ENCODE measurements around the gene RPS28.
"Not testable (repeated sequence)": the region's sequence is repeated elsewhere in the genome, so short reads cannot be mapped to it uniquely, and the experiment has no call there.

The RPS28 gene

DNA sequence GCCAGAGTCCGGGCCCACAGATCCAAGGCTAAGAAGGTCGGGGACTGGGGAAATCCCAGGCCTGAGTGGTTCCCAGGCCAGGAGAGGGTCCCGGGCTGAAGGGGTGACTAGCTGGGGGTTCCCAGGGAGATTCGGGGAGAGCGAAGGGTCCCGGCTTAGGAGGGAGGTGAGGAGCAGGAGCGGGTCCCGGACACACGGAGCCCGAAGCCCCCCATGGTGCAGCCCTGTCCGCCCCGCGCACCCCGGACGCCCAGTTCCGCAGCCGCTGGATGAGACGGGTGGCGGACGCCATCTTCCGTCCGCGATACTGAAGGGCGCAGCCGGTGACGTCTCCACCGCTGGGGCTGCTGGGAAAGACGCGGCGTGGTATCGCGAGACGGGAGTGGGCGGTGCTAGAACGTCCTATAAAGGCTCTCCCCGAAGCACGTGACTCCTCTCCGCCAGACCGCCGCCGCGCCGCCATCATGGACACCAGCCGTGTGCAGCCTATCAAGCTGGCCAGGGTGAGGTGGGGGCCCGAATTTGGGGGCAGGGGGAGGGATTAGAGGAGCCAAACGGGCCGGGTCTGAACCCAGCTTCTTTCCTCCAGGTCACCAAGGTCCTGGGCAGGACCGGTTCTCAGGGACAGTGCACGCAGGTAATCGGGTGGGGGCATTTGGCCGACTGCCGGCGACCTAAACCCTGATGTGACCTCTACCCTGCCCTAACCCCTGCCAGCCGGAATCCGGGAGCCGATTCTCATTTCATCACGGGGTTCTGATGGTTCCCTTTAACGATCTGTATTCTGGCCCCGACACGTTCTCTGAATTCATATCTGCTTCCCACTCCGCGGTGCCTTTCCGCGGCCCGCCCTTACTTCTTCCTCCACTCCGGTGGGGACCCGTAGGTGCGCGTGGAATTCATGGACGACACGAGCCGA lies at the start of gene RPS28, which contains the start of gene NDUFA7:
Gene RPS28, plus strand, starts transcription at position 430 of the 919 bp plus-strand sequence. Its CDS starts 35 bp downstream, at position 465.
Gene NDUFA7, minus strand, starts transcription at position 309 of the 919 bp plus-strand sequence. Its CDS starts 17 bp downstream, at position 292.
- Histone ChIP-seq H3K27ac (peak within 1 kb of the TSS; percentile 88 to 98 (median 94)), H3K4me3 (peak within 1 kb of the TSS; percentile 79 to 98 (median 87))

DNA sequence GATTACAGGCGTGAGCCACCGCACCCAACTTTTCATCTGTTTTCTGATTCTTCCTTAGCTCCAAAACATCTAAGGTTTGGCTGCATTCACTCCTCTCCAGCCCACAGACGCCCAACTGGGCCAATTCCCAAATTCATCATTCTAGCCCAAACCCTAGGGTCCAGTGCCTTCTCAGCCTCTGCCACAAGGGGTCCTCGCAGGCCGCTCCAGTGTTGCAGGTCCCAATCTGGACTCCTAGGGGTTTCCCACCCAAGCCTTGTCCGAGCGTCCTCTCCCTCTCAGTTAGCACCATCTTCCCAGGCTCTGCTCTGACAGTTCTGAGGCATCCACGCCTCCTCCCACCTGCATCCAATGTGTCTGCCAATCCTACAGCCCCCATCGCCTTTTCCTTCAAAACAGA lies 44.8 kb upstream of the RPS28 start:
- not testable (repeated sequence) for H3K27ac ChIP-seq, H3K4me3 ChIP-seq

GRCh38 chr19:8291337-8291736 lies 30.0 kb upstream of the RPS28 start:
- not testable (repeated sequence) for H3K4me3 ChIP-seq, H3K27ac ChIP-seq

DNA sequence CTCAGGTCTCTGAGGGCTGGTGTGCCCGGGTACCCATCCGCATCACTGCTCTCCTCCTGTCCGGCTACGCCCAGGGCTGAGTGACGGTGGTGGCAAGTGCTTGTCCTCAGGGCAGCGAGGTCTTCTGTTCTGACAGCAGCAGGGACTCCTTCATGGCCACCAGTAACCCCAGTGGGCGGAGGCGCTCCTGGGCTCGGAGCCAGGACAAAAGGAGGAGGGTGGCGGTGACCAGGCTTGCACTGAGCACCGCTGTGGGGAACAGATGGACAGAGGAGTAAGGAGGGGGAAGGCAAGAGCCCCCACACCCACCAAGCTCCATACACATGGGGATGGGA lies 19.0 kb upstream of the RPS28 start:
- Histone ChIP-seq H3K27ac (no peak overlapping the region), H3K4me3 (no peak overlapping the region)

DNA sequence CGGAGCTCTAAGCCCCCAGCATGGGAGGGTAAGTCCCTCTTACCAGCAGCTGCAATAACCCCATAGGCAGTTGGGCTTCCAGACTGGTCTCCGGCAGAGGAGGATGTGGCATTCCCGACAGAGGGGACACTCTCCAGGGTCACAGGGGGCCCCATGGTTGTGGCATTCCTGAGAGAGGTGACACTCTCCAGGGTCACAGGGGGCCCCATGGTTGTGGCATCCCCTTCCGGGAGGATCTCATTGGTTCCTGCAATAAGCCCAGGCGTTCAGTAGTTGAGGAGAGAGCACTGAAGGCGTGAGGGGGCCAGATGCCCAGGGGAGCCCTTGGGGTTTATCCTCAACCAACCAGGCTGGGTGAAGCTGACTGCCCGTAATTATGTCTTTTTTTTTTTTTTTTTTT lies 18.6 kb upstream of the RPS28 start:
- Histone ChIP-seq H3K27ac (no peak overlapping the region), H3K4me3 (no peak overlapping the region)

DNA sequence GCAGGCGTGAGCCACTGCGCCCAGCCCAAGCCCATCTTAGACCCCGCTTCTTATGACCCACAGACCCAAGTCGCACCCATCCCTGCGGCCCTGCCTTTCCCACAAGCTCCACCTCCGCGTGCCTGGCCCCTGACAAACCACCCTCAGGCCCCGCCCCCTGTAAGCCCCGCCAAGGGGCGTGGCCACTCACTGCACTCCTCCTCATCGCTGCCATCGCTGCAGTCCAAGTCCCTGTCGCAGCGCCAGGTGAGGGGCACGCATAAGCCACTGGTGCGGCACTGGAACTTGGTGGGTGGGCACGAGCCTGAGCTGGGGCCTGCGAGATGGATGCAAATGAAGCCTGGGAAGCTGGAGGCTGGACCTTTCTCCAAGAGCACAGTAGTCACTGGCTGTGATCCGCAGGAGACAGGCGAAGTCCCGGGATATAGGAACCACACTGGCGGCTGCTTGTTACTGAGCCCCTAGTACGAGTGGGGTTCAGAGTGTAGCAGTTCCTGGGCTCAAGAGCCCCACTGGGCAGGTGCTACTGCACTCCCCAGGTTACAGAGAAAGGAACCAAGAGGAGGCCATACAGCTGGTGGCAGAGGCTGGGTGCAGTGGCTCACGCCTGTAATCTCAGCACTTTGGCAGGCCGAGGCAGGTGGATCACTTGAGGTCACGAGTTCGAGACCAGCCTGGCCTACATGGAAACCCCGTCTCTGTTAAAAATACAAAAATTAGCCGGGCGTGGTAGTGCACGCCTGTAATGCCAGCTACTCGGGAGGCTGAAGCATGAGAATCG lies 16.3 kb upstream of the RPS28 start:
- no peak overlapping the region for H3K27ac ChIP-seq

DNA sequence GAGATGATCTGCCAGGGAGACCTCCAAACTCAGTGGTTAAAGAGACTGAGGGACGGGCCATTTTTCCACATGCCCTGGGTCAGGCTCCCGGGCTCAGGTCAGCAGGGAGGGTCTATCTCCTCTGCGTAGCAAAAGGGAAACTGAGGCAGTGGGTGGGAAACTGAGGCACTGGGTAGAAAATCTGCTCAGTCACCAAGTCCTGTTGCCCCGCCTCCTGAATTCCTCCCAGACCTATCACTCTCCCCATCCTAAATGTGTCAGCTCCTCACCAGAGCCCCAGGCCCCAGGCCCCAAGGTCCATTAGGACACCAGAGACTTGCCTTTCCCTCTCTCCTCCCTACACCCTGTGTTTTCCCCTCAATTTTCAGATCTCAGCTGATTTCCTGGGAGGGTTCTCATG lies 15.5 kb upstream of the RPS28 start:
- Histone ChIP-seq H3K27ac (peak overlapping the region in 1 of 21 experiments; percentile 18), H3K4me3 (no peak overlapping the region)

More for the DNA sequence above, 16.3 kb upstream of the RPS28 start:
- H3K4me3 ChIP-seq = no peak overlapping the region

DNA sequence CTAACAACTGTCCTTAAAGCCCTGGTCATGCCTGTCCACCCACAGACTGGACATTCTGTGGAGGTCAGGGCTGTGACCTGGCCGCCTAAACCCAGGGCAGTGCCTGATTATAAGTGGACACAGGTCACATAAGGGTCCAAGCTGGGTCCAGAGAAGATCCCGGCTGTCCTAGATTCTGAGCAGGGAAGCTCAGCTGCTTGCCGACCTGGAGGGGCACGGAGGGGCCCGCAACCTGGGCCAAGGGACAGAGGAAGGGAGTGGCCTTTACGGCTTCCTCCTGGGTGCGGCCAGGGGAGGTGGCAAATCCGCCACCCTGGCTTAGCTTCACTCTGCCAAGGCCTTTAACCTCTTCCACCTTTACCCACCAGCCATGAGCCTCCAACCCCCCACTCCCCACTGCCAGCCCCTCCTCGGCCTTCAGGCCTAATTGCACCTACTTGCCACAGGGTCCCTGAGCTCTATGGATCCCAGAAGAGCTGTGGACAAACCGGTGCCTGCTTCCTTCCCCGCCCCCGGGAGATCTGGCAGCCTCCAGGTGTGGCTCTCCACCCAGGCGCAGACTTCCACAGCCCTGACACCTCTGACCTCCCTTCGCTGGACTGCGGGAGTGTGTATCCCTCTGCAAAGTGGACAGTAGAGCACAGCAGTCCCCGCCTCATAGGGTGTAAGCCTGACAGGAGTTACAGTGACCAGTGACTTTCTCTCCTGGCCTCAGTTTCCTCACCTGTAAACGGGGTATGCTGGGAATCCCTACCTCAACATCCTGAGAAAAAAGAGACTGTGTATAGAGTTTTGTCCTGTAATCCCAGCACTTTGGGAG lies 14.9 kb upstream of the RPS28 start:
- H3K27ac ChIP-seq = peak overlapping the region in 1 of 21 experiments; percentile 18
- no peak overlapping the region for H3K4me3 ChIP-seq

DNA sequence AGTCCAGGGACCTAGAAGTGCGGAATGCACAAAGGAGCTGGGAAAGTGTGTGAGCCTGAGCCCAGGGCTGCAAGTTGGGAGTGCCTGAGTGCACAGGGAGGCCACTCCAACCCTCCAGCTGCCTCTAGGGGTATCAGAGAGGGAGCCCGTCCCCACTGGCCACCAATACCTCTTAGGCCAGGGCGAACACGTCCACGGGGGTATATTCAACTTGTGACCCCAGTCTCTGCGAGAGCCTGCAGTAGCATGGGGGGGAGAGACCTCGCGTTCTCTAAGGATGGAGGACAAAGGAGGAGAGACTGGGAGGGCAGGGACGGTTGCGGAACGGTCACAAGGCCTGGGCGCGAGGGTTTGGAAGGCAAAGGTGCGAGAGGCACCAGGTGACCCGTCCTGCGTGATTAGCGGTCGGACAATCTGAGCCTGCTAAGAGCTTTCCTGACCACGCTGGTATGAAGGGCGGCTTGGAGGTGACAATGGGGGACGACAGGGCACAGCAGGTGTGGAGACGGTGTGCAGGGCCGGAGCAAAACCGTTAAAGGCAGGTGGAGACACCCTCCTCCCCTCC lies 13.8 kb upstream of the RPS28 start:
- H3K4me3 ChIP-seq = peak overlapping the region; percentile 41 to 58 (median 47)
- H3K27ac ChIP-seq = peak overlapping the region in 10 of 21 experiments; percentile 19 to 80 (median 65)

GRCh38 chr19:8307965-8308866 lies 13.1 kb upstream of the RPS28 start, which contains the start of gene CD320:
Gene CD320, minus strand, starts transcription at chr19:8308358. Its CDS starts 68 bp downstream, at chr19:8308290.
- peak within 1 kb of the TSS in 15 of 21 experiments; percentile 6 to 80 (median 57) for H3K27ac ChIP-seq
- H3K4me3 ChIP-seq = peak within 1 kb of the TSS; percentile 41 to 58 (median 47)

DNA sequence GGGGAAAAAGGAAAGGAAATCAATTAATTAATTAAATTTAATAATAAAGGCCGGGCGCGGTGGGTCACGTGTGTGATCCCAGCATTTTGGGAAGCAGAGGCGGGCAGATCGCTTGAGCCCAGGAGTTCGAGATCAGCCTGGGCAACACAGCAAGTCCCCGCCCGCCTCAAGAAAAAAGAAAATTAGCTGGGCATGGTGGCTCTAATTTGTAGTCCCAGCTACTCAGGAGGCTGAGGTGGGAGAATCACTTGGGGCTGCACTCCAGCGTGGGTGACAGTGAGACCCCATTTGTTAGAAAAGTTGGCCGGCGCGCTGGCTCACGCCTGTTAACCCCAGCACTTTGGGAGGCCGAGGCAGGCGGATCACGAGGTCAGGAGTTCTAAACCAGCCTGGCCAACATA lies 12.4 kb upstream of the RPS28 start:
- Histone ChIP-seq H3K27ac (peak overlapping the region in 5 of 21 experiments; percentile 17 to 80 (median 64)), H3K4me3 (peak overlapping the region; percentile 41 to 58 (median 47))

GRCh38 chr19:8310342-8311055 lies 10.8 kb upstream of the RPS28 start:
- H3K27ac ChIP-seq = peak overlapping the region in 1 of 21 experiments; percentile 58
- no peak overlapping the region for H3K4me3 ChIP-seq

- H3K4me3 ChIP-seq = no peak overlapping the region
- peak overlapping the region in 5 of 21 experiments; percentile 30 to 58 (median 54) for H3K27ac ChIP-seq
Observed at GRCh38 chr19:8311461-8312260, 9.6 kb upstream of the RPS28 start.

DNA sequence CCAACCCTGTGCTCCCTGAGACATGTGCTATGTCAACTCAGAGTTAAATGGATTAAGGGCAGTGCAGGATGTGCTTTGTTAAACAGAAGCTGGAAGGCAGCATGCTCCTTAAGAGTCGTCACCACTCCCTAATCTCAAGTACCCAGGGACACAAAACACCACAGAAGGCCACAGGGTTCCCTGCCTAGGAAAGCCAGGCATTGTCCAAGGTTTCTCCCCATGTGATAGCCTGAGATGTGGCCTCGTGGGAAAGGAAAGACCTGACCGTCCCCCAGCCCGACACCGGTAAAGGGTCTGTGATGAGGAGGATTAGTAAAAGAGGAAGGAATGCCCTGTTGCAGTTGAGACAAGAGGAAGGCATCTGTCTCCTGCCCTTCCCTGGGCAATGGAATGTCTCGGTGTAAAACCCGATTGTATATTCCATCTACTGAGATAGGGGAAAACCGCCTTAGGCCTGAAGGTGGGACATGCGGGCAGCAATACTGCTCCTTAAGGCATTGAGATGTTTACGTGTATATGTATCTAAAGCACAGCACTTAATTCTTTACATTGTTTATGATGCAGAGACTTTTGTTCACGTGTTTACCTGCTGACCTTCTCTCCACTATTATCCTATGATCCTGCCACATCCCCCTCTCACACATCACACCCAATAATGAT lies 6.2 kb upstream of the RPS28 start:
- H3K27ac ChIP-seq, H3K4me3 ChIP-seq: not testable (repeated sequence)

DNA sequence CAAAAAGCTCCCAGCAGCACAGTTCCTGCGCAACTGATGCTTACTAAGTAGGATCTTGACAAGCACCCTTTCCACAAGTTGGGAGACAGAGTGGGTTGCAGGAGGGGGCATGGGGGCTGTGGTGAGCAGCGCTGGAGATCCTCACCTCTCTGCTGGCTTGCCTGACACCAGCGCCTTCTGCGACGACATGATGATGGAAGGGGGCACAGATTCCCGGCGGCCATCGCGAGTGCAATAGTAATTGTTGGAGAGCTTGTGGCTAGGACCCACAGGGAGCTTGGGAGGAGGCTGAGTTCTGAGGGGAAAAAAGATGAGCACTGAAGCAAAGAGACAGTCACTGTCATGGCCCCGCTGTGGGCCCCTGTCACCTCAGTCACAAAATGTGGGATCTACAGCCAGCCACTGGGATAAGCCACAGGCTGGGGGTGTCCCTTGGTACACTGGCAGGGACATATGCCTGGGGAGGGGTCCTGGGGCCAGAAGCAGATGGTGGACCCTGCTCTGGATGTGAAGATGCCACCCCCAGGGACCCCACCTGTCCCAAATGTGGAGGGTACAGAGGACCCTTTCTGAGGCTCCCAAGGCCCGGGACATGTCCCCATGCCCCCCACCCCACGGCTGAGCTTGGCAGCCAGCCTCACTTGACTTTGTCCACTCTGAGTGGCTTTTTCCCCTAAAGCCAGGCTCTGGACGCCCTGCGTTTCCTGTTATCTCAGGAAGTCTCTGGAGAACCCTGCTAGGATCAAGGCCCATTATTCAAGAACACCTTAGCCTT lies 4.8 kb upstream of the RPS28 start:
- Histone ChIP-seq H3K4me3 (no peak overlapping the region), H3K27ac (no peak overlapping the region)
